ENCODE results near the gene PLEKHH1.

The PLEKHH1 gene

DNA sequence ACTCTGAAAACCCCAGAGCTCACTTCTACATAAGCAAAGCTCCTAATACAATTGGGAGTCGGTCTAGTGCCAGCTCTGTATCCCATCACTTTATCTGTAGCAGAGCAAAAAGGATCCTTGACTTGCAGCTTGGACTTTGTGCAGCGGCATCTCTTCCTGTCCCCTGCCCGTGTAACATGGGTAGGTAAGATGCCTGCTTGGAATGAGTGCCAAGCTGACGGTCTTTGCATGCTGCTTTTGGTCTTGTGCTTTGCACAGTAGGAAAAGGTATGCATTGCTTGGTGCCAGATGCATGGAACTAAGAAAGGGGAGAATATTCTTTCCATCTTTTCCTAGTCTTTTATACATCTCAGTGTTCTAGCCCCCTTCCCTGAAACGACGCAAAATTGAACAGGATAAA, 6.9 kb upstream of the PLEKHH1 start:
- TF ChIP-seq, protein P1, sequence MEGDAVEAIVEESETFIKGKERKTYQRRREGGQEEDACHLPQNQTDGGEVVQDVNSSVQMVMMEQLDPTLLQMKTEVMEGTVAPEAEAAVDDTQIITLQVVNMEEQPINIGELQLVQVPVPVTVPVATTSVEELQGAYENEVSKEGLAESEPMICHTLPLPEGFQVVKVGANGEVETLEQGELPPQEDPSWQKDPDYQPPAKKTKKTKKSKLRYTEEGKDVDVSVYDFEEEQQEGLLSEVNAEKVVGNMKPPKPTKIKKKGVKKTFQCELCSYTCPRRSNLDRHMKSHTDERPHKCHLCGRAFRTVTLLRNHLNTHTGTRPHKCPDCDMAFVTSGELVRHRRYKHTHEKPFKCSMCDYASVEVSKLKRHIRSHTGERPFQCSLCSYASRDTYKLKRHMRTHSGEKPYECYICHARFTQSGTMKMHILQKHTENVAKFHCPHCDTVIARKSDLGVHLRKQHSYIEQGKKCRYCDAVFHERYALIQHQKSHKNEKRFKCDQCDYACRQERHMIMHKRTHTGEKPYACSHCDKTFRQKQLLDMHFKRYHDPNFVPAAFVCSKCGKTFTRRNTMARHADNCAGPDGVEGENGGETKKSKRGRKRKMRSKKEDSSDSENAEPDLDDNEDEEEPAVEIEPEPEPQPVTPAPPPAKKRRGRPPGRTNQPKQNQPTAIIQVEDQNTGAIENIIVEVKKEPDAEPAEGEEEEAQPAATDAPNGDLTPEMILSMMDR (IDR thresholded peaks at IDR 0.05; ENCODE audit: insufficient read depth, low read length, poor library complexity, severe bottlenecking): no peak
- no peak for TF ChIP-seq EZH2phosphoT487 (conservative IDR thresholded peaks at IDR 0.05; ENCODE audit: low read length)
- no peaks in the 10 kb centered on the region for H3K9me2 ChIP-seq (replicated peaks; ENCODE audit: insufficient read depth, low read length)
- no peaks in the 10 kb centered on the region for H3K79me2 ChIP-seq (ENCODE audit: insufficient read depth, low read length)
- no peaks in the 10 kb centered on the region for H3K9me3 ChIP-seq (ENCODE audit: insufficient read depth, low read length)
- no peaks in the 10 kb centered on the region for H4K20me1 ChIP-seq (ENCODE audit: low read depth, low read length)
- no peak overlapping the region for H3K27ac ChIP-seq (ENCODE audit: low read depth, low read length)
- H3K36me3 ChIP-seq (ENCODE audit: low read length): no peaks in the 10 kb centered on the region
- H3K4me2 ChIP-seq (ENCODE audit: low read depth, low read length, poor library complexity, severe bottlenecking): no peak overlapping the region
- H3K4me3 ChIP-seq (ENCODE audit: insufficient read depth, low read length, poor library complexity, severe bottlenecking): no peak overlapping the region
- no peaks in the 10 kb centered on the region for H3F3A ChIP-seq (ENCODE audit: insufficient read depth)
- H3K27me3 ChIP-seq (ENCODE audit: low read length): no peaks in the 10 kb centered on the region
- no peak overlapping the region for H3K9ac ChIP-seq (ENCODE audit: low read length)
- H2AFZ ChIP-seq (ENCODE audit: low read depth, low read length, severe bottlenecking): no peak overlapping the region

GRCh38 chr14:67526676-67527459, 6.2 kb upstream of the PLEKHH1 start:
- H3K27me3 ChIP-seq (ENCODE audit: low read length): no peaks in the 10 kb centered on the region
- no peak overlapping the region for H3K4me2 ChIP-seq (ENCODE audit: low read depth, low read length, poor library complexity, severe bottlenecking)

GRCh38 chr14:67527756-67528155, 5.3 kb upstream of the PLEKHH1 start:
- TF ChIP-seq, protein P1 (IDR thresholded peaks at IDR 0.05; ENCODE audit: insufficient read depth, low read length, poor library complexity, severe bottlenecking): no peak
- TF ChIP-seq EZH2phosphoT487 (conservative IDR thresholded peaks at IDR 0.05; ENCODE audit: low read length): no peak
- no peak overlapping the region for H3K4me2 ChIP-seq (ENCODE audit: low read depth, low read length, poor library complexity, severe bottlenecking)
- no peaks in the 10 kb centered on the region for H3K9me3 ChIP-seq (ENCODE audit: insufficient read depth, low read length)
- no peak overlapping the region for H2AFZ ChIP-seq (ENCODE audit: low read depth, low read length, severe bottlenecking)
- H4K20me1 ChIP-seq (ENCODE audit: low read depth, low read length): no peaks in the 10 kb centered on the region
- no peaks in the 10 kb centered on the region for H3K27me3 ChIP-seq (ENCODE audit: low read length)
- H3K4me3 ChIP-seq (ENCODE audit: insufficient read depth, low read length, poor library complexity, severe bottlenecking): no peak overlapping the region
- no peak overlapping the region for H3K27ac ChIP-seq (ENCODE audit: low read depth, low read length)
- no peaks in the 10 kb centered on the region for H3K9me2 ChIP-seq (replicated peaks; ENCODE audit: insufficient read depth, low read length)
- H3K36me3 ChIP-seq (ENCODE audit: low read length): no peaks in the 10 kb centered on the region
- no peaks in the 10 kb centered on the region for H3K79me2 ChIP-seq (ENCODE audit: insufficient read depth, low read length)
- H3K9ac ChIP-seq (ENCODE audit: low read length): no peak overlapping the region
- no peaks in the 10 kb centered on the region for H3F3A ChIP-seq (ENCODE audit: insufficient read depth)

More at GRCh38 chr14:67526676-67527459, 6.2 kb upstream of the PLEKHH1 start:
- Histone ChIP-seq H3K79me2 (ENCODE audit: insufficient read depth, low read length) (no peaks in the 10 kb centered on the region), H3K9me3 (ENCODE audit: insufficient read depth, low read length) (no peaks in the 10 kb centered on the region), H3K9me2 (replicated peaks; ENCODE audit: insufficient read depth, low read length) (no peaks in the 10 kb centered on the region), H3K9ac (ENCODE audit: low read length) (no peak overlapping the region), H3K4me3 (ENCODE audit: insufficient read depth, low read length, poor library complexity, severe bottlenecking) (no peak overlapping the region), H3K27ac (ENCODE audit: low read depth, low read length) (no peak overlapping the region), H2AFZ (ENCODE audit: low read depth, low read length, severe bottlenecking) (no peak overlapping the region), H3K36me3 (ENCODE audit: low read length) (no peaks in the 10 kb centered on the region), H3F3A (ENCODE audit: insufficient read depth) (no peaks in the 10 kb centered on the region), H4K20me1 (ENCODE audit: low read depth, low read length) (no peaks in the 10 kb centered on the region)
- TF ChIP-seq, protein P1 (IDR thresholded peaks at IDR 0.05; ENCODE audit: insufficient read depth, low read length, poor library complexity, severe bottlenecking): peak; percentile 90
- no peak for TF ChIP-seq EZH2phosphoT487 (conservative IDR thresholded peaks at IDR 0.05; ENCODE audit: low read length)

All from SU-DHL-6 (cell line).